Measurements from ENCODE around the gene RPRML.

DNA sequence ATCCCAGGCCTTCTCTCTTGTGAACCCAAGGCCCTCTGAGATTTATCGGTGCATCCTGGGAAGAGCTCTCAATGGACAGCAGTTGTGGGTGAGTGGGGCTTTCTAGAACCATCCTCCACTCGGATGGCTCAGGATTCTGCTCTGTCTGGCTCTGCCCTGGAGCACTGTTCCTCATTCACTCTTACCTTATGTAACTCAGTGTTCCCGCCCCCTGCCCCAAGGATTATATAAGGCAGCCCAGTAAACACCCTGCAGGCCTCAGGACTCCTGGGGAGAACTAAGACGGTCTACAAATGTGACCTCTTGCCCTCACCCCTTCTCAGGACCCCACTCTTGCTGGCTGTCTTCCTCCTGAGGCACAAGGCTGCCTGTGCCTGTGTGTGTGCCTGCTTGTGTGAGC, 3.8 kb downstream of the RPRML start:
- no peak for TF ChIP-seq CTCF (conservative IDR thresholded peaks at IDR 0.05; ENCODE audit: low read depth, low read length)
- TF ChIP-seq EZH2phosphoT487 (IDR thresholded peaks at IDR 0.05; ENCODE audit: borderline replicate concordance, low read length): no peak

All from PC-3 (cell line).